NCI-H1105 treated with DMSO at 0.1 percent for 48 hours (cell line): ENCODE measurements around the gene KCNMA1.
"Not testable (repeated sequence)": the region's sequence is repeated elsewhere in the genome, so short reads cannot be mapped to it uniquely, and the experiment has no call there.

Experiments used
- DNase-seq: peaks from one replicate; lab custom pipeline; 2025; lab: John Stamatoyannopoulos, UW

Gene KCNMA1

DNA sequence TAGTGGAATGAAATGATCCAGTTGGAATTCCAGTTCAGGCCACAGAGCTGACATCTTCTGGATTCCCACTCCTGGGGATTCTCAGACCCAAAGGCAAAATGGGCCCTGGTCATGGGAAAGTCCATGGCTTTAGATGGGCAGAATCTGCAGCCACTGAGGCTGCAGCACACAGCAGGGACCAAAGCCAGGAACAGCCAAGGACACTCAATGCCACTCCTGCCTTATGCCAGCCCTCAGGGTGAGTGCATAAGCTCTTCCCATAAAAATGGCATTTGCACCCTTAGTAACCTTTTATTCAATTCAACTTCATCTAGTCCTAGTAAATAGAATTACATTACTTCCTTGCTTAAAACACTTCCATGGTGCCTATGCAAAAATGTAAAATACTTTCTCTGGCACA, 274.4 kb downstream of the KCNMA1 start:
- no peak for DNase-seq

DNA sequence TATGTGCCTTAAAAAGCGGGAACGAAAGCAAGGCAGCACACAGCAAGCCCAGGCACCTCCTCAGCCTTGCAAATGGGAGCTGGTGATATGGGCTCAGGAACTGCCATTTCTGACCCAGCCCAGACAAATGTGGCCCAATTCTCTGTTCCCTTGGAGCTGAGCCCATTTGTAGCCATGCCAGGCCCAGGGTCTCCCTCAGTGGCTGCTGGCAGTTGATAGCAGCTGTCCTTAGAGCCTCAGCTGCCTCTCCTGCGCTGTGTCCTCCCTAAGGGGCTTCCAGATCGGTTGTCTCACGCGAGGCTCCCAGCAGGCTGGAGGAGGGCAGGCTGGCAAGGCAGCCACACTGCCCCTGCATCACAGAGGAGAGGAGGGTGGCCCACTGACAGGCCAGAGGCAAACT, 275.8 kb downstream of the KCNMA1 start:
- no peak for DNase-seq

DNA sequence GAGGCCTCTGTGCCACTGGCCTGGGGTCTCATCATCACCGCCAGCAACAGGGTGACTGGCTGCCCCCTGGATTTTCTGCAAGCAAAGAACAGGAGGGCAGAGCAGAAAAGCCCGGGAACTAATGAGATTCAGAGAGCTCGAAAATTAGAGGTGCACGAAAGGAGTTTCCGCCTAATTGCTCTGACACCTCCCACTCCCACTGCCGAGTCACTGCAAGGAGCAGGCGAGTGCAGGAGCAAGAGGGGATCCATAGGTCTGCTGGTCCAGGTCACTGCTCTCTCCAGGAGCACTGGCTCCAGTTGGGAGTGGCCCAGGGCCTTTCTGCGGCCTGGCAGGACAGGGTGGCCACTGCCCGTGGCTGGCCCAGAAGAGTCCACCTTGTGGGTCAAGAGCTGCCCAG, 276.2 kb downstream of the KCNMA1 start:
- no peak for DNase-seq

DNA sequence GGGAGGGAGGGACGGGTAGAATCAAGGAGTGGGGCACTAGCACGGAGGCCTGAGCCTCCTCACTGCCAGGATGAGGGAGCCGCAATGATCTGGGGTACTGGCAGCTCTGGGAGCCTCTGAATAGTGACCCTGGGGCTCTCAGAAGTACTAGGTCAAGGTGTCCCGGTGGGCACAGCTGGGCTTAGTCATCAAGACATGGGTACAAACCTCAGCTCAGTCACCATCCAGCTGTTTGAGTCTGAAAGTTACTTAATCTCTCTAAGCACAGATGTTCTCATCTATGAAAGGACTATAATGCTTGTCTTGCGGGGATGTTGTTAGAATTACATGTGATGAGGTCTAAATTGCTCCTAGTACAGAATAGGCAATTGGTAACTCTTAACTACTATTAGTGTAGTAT, 276.8 kb downstream of the KCNMA1 start:
- no peak for DNase-seq

DNA sequence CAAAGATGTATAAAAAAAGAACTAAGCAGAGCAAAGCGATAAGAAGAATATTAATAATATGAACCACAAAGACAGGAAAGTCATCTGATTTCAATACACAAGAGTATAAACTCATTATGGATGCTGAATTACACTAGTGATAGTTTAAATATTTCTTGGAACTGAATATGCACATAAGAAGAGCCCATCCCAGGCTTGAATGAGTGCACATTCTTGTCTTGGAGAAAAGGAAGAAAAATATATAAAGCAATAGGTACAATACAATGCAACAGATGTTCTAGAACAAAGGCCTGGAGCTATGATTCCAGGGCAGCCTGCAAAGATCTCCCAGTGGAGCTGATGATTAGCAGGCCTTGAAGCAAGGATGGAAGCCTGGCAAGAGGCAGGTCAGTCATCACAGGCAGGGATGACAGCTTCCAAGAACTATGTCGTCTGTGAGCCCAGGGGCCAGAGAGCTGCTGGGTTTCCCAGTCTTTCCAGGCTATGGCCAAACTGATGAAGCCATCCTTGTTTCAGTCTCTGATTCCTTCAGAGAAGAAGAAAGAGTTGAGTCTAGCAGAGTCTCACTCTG, 277.6 kb downstream of the KCNMA1 start:
- DNase-seq: no peak

DNA sequence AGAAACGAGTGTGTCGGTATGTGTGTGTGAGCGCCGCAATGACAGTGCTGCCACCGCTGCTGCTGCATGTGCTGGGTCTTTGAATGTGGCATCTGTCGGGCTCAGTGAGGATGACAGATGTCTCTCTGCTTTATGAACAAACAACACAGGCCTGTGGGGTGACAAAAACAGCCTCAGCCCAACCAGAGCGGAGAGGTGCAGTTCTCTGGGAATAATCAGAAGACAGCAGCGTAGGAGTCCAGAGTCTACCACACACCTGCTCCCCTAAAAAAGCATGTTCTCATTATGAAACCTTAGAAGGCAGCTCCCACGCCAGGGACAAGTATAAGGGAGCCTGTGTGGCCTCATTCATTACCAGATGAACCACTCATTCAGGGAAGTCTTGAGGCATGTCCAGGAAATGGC, 278.3 kb downstream of the KCNMA1 start:
- DNase-seq: no peak

DNA sequence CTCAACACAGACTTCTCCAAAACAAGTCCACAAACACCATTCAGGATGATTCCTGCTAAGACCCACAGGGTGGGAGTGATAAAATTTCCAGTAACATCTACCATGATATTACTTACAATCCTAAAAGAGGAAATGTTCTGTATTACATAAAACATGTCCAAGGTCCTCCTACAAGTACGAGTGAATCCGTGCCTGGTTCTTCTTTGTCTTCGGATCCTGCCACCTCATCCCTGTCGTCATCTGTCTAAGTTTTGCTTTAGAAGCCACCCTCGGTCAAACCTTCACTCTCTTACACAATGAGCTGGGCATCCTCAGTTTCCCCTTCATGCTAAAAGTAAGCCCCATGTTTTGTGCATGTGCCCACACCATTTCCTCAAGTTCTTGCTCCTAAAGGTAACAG, 279.0 kb downstream of the KCNMA1 start:
- no peak for DNase-seq

DNA sequence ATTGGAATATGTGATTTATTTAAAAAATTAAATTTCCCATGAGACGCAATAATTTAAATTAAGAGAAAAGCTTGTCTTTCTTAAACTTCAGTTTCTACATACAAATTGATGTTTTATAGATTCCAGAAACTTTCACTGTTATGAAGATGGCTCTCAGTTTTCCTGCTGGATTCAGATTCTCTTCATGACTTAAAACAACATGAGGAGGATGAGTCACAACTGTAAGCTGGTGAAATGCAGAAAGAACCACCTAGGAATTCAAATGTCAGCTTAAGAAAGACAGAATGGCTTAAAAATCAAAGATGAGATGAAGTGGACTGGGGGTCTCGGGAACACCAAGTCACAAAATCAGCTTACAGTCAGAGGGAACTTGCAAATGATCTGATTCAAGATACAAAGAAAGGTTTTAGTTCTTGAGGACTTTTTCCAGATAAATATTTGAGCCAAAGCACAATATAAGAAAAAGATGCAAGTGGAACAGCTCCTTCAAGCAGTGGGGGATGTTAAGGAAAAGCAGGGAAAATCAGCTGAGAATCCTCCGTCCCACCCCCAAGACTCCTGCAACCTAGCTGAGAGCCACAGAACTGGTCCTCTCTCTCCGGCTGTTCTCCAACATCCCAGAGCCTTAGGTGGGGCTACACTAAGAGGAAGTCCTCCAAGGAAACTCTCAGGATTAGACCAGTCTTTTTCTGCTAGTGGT, 279.8 kb downstream of the KCNMA1 start:
- no peak for DNase-seq

DNA sequence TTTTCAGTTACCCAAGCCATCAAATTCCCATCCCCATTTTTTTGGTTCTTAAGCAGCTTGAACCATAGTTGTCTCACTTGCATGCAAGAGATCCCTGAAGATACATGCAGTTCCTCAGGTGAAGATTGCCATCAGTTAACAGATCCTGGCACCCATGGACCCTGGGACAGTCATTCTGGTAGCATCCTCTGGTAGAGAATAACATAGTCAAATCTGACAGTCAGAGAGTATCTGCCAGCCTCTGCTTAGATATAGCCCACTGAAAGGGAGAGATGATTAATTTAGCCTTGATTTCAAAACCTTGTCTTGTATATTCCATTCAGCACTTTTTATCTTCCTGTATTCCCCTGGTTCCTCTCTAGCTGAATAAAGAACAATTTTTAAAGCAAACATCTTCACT, 280.4 kb downstream of the KCNMA1 start:
- DNase-seq: no peak

DNA sequence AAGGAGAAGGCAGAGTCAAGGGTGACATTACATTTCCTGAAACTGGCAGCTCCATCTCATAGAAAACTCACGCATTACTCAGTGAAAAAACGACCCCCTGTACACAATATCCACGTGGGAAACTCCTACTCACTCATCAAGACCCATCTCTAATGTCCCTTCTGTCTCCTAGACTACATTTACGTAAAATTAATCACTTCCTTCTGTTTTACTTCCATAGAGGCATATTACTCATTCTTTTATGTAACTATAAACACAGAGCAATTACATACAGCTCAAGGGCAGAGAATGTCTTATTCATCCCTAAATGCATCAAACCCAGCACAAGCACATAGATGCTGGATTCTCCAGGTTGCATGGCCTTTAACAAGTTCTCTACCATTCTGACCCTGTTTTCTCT, 281.8 kb downstream of the KCNMA1 start:
- DNase-seq: no peak

DNA sequence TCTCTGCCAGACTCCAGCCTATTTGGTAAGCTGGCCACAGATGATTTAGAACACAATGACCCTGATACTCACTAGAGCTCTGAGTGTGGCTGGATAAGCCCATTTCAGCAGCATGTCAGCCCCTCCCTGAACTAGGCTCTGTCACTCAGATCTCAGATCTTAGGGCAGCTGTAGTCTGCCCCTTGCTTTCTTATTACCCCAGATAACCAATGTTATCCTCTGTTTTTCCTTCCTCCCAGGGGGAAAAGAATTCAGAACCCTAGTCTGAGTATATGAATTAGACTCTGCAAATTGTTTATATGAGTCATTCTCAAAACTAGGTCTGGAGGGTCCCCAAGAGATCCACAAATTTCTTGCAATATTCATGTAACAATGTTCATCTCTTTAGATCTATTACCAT, 286.2 kb downstream of the KCNMA1 start:
- DNase-seq: no peak

DNA sequence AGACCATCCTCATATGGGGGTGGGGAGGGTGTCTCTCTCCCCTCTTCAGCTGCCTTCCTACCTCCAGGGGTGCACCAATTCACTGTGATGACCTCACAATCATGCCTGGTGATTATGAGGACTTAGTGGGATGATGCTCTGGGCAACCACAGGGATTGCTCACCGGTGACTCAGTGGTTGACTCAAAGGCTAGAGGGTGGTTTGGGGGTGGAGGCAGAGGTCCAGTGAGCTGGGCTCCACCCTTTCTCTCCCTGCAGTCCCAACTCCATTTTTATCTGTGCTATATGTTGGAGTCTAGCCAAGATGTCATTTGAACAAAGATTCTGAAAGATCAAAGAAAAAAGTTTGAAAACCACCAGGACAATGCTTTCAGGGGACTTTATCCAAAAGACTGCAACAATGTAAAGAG, 286.9 kb downstream of the KCNMA1 start:
- DNase-seq: no peak

DNA sequence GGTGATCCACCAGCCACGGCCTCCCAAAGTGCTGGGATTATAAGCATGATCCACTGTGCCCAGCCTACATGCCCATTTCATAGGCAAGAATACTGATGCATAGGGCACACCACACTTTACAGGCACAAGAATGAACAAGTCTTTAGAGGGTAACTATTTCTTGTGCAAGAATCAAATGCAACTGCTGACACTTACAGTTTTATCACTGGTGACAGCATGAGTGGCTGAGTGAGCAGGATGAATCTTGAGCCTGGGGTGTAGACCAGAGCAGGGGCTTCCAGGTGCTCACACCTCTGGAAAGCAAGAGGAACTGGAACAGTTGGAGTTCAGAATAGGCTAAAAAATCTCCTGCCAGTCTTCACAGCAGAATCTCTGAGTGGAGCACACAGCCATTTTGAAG, 287.5 kb downstream of the KCNMA1 start:
- no peak for DNase-seq

DNA sequence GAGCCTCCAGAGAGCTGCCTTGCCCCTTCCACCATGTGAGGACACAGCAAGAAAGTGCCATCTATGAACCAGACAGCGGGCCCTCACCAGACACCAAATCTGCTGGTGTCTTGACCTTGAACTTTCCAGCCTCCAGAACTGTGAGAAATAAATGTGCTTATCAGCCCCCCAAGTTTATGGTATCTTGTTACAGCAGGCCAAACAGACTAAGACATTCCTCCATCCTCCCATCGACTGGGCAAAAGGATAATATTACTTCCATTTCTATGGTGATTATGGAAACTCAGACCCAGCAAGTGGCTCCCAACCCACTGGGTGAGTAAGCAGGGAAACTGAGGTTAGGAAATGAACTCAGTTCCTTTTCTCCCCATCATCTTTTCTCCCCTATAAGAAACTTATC, 288.4 kb downstream of the KCNMA1 start:
- no peak for DNase-seq

DNA sequence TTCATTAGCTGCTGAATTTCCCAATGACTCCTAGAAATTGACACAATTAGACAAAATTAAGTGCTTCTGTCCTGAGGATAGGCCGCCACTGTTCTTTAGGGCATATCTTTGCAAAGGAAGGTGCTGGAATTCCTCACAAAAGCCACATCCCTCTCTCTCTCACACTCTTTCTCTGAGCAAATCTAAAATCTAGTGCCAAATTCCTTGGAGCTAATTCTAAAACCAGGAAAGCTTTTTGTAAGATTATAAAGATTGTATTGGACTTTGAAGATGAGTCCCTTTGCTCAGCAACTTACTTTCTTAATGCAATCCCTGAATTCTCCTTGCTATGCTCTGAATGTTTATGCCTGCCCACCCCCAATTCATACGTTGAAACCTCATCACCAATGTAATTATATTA, 288.9 kb downstream of the KCNMA1 start:
- no peak for DNase-seq

DNA sequence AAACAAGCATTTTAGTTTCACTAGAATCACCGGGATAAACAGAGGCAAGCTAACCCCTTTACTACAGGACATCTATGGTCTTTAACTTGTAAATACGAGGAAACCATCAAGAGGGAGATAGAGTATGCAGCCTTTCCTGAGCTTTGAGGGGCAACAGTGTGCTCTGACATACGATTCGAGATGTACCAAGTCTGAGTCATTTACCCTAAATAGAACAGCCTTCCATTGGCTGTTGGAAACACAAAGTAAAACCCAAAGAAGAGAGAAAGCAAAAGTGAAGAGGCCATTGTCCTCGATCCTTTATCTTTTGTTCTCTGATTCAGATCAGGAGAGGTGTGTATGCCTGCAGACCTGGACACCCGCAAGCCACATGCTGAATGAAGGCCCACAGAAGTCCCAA, 289.5 kb downstream of the KCNMA1 start:
- DNase-seq: no peak

DNA sequence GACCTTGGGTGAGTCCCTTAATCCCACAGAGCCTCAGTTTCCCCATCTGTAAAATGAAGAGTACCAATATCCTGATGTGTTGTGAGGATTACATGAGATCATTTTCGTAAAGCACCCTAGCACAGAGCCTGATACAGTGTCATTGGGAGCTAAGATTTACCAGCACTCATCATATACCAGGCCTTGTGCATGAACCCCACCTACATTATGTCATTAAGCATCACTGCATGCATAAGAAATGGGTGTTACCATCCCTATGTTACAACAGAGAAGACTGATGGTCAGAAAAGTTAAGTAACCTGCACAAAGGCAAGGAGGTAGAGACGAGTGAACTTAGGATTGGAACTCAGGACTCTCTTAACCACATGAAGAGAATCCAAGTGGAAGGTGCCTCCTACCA, 290.6 kb downstream of the KCNMA1 start:
- DNase-seq: no peak

DNA sequence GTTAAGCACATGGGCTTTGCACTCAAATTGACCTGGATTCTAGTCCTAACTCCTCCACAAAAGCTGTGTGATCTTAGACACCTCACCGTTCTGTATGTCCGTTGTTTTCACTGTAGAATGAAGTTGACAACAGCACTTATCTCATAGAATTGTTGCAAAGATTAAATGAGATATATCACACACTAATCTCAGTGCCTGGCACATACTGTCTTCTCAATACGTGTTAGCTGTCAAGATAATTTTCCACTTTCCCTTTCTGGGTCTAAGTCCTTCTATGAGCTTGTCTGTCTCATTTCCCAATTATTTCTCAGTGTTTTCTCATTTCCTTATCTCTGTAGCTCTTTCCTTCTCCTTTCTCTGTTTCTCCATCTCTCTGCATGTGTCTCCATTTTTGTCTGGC, 296.6 kb downstream of the KCNMA1 start:
- DNase-seq: no peak

DNA sequence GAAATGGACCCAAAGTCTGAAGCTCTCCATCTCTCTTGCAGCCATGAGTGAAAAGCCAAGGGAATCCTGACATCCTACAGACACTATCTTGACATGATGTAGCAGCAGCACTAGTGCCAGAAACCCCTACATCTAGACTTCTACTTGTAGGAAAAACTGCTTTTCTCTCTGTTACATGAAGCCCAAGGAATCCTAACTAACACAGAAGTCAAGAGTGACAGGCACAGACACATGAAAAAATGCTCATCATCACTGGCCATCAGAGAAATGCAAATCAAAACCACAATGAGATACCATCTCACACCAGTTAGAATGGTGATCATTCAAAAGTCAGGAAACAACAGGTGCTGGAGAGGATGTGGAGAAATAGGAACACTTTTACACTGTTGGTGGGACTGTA, 297.7 kb downstream of the KCNMA1 start:
- DNase-seq: not testable (repeated sequence)

DNA sequence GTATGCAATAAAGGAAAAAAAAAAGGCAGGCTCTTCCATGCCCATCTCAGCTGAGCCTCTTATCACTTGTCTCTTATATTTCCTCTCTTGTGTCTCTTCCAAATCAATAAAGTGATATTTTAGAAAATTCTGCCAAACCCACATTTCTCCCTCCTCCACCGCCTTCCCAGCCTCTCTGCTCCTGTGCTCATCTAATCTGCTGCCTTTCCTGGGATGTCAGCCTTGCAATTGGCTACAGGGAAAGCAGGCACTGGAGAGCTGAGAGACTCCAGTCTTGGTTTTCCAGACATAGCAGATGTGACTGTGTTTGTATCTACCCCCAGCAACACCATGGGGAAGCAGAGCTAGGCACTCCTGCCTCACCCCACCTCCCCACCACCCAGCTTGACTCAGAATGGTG, 298.4 kb downstream of the KCNMA1 start:
- no peak for DNase-seq

DNA sequence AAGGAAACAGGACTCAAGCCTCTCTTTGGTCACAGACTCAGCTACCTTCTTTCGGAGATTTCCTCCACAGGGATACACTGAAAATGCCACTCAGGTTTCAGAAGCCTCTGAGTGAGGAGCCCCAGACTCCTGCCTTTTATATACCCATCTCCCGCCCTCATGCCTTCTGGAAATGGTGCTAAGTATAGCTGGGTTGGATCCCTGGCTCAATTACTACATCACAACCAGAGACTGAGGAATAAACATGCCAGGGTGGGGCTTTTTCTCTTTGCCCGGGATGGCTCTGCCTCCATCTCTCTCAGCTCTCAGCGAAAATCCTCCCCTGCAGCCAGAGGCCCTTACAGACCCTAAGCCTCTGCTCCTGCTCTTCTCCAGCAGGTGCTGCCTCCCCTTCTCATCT, 299.5 kb downstream of the KCNMA1 start:
- no peak for DNase-seq

DNA sequence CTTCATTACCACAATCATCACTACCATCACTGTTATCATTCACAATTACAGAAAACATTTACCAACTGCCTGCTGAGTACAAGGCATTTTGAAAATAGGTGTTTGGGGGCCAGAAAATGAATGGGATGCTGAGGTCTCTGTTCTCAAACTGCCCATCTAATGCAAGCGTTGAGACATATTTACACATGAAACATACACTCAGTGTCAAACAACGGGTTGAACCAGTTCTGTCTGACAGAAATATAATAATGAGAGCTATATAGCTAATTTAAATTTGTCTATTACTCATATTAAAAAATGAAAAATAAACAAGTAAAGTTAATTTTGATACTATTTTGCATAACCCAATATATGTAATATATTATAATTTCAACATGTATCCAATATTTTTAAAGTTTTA, 303.1 kb downstream of the KCNMA1 start:
- no peak for DNase-seq

DNA sequence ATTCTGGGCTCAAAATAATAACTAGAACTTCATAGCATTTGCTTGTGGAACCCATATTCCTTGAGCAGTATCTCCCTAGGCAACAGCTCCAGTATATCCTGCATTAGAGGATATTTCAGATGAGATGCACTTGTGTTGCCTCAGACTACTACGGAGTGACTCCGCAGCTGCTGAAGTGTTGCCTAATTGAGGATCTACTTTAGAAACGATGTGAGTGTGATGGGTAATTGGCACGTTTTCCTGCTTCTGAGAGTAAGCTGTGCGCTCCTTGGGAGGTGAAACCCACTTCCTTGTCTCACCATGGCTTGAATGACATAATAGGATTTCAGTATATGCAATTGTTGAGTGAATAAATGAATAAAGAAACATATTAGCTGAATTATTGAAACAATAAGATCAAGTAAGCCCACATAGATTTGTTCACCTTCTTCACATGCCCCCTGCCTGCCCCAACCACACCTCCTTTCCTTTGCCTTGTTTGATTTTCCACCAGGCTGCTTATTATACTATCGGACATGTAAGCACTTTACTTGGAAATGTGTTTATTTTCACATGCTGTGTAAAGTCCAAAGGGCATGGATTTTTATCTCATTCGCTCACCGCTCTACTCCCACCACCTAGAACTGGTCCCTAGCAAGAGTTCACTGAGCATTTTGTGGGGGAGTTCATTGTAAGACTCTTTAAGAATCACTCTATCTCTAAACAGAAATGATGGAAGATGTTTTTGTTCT, 303.8 kb downstream of the KCNMA1 start:
- no peak for DNase-seq

DNA sequence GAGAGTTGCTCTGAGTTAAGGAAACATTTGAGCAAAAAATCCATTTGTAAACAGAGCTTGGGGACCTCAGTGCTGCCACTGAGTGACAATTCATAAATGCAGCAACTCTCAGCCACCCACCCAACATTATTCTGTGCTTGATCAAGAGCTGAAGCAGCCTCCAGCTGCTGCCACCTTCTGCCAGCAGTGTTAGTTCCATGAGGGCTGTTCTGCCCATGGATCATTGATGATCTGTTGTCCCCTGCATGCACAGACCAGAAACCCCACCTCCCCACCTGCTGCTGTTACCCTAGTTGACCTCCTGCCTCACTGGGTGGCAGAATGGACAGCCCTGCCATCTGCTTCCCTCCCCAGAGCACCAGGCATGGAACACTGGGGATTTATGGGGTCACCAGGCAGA, 305.4 kb downstream of the KCNMA1 start:
- peak; percentile 9 for DNase-seq
